ENCODE data around the gene C15orf62.

C15orf62 gene

GRCh38 chr15:40782609-40783227 is 12.9 kb downstream of the C15orf62 start:
- DNase-seq (ENCODE audit: low read depth), result no peak

- DNase-seq (ENCODE audit: low read depth), result no peak
These were observed 15.4 kb downstream of the C15orf62 start for GRCh38 chr15:40785164-40785563.

- no peak for DNase-seq (ENCODE audit: low read depth)
These were observed 16.0 kb downstream of the C15orf62 start for GRCh38 chr15:40785814-40786213.

- no peak for DNase-seq (ENCODE audit: low read depth)
These were observed 17.6 kb downstream of the C15orf62 start for GRCh38 chr15:40787344-40787841.

GRCh38 chr15:40787991-40788390 is 18.2 kb downstream of the C15orf62 start:
- no peak for DNase-seq (ENCODE audit: low read depth)

GRCh38 chr15:40789119-40789518 is 19.3 kb downstream of the C15orf62 start:
- no peak for DNase-seq (ENCODE audit: low read depth)

GRCh38 chr15:40789999-40790398 is 20.2 kb downstream of the C15orf62 start:
- DNase-seq (ENCODE audit: low read depth), result no peak

- no peak for DNase-seq (ENCODE audit: low read depth)
These were observed 20.9 kb downstream of the C15orf62 start for GRCh38 chr15:40790718-40791117.

- no peak for DNase-seq (ENCODE audit: low read depth)
These were observed 22.6 kb downstream of the C15orf62 start for GRCh38 chr15:40792394-40792793.

GRCh38 chr15:40793216-40793989 is 23.6 kb downstream of the C15orf62 start:
- peak; percentile 90 for DNase-seq (ENCODE audit: low read depth)

GRCh38 chr15:40796041-40796440 is 26.3 kb downstream of the C15orf62 start:
- no peak for DNase-seq (ENCODE audit: low read depth)

GRCh38 chr15:40796512-40796911 is 26.7 kb downstream of the C15orf62 start:
- no peak for DNase-seq (ENCODE audit: low read depth)

GRCh38 chr15:40799523-40799922 is 29.7 kb downstream of the C15orf62 start:
- DNase-seq (ENCODE audit: low read depth), result no peak

GRCh38 chr15:40803076-40803475 is 33.3 kb downstream of the C15orf62 start:
- DNase-seq (ENCODE audit: low read depth), result no peak

GRCh38 chr15:40803688-40804087 is 33.9 kb downstream of the C15orf62 start:
- no peak for DNase-seq (ENCODE audit: low read depth)

GRCh38 chr15:40806672-40807027 is 36.9 kb downstream of the C15orf62 start:
- no peak for DNase-seq (ENCODE audit: low read depth)

GRCh38 chr15:40807028-40807887 is 37.5 kb downstream of the C15orf62 start, which contains the start of the genes DNAJC17 and ZFYVE19:
Gene DNAJC17, minus strand, starts transcription at chr15:40807473. Its CDS starts 27 bp downstream, at chr15:40807446.
Gene ZFYVE19, plus strand, starts transcription at chr15:40807089. Its CDS starts 501 bp downstream, at chr15:40807590.
- DNase-seq (ENCODE audit: low read depth), result peak; percentile 92

- DNase-seq (ENCODE audit: low read depth), result no peak
These were observed 38.2 kb downstream of the C15orf62 start for GRCh38 chr15:40807888-40808461.

- no peak for DNase-seq (ENCODE audit: low read depth)
These were observed 39.2 kb downstream of the C15orf62 start for GRCh38 chr15:40808861-40809450.

GRCh38 chr15:40812721-40813425 is 43.1 kb downstream of the C15orf62 start:
- no peak for DNase-seq (ENCODE audit: low read depth)
